GM19043 (cell line): ENCODE data around the gene ERMN.
A peak's percentile ranks its signal among the peaks of the same experiment; 100 is the strongest.

Experiments used
- ATAC-seq: cut with Tn5 transposase; IDR thresholded peaks from one replicate; pipeline ENCODE4 v1.9.1; 2021; ENCODE audit warnings: low read depth; ENCODE audit not compliant: unreplicated experiment

Gene ERMN

DNA sequence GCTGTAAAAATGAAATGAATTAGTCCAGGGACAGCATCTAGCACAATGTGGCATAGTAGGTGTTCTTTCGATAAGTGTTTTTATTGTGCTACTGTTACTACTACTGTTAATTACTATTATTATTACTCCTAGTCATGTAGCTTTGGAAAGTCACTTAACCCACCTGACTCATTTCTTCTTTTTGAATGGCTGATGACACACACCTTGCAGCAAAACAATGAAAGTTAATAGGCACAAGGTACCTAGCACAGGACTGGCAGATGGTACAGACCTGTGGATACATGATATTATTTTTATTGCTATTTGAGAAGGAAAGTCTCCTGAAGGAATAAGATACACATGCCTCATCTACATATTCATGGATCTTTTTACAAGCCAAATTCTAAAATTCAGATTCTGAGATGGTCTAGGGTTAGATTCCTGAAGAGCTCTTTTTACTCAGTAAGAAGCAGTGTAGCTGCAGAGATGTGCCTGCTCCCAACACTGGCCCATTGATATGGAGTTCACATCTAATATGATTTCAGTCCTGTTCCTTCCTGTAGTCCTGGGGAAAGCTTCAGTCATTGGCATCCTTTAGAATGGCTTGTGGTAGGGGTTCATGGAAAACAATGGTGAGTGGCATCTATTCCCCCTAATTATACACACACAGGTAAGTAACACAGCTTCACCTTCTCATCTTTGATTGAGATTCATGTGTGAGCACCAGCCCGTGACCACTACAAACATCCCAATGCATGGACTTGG, 7.9 kb upstream of the ERMN start:
- no peak for ATAC-seq

DNA sequence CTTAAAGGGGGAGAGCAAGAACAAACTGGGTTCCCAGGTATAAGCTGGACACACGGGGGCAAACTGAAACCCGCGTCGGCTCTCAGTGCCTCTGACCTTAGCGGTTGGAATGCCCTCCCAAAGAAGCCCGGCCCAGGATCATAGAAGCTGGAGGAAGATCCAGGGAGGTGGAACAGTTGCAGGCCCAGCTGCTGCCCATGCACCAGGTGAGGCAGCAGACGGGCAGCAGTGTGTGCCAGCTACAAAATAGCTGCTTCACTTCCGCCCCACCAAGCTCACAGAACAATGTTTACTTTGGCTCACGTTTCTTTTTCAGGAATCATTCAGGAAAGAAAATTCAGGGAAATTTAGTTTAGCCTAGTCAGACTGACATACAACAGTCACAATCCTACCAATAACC, 3.9 kb upstream of the ERMN start:
- no peak for ATAC-seq

DNA sequence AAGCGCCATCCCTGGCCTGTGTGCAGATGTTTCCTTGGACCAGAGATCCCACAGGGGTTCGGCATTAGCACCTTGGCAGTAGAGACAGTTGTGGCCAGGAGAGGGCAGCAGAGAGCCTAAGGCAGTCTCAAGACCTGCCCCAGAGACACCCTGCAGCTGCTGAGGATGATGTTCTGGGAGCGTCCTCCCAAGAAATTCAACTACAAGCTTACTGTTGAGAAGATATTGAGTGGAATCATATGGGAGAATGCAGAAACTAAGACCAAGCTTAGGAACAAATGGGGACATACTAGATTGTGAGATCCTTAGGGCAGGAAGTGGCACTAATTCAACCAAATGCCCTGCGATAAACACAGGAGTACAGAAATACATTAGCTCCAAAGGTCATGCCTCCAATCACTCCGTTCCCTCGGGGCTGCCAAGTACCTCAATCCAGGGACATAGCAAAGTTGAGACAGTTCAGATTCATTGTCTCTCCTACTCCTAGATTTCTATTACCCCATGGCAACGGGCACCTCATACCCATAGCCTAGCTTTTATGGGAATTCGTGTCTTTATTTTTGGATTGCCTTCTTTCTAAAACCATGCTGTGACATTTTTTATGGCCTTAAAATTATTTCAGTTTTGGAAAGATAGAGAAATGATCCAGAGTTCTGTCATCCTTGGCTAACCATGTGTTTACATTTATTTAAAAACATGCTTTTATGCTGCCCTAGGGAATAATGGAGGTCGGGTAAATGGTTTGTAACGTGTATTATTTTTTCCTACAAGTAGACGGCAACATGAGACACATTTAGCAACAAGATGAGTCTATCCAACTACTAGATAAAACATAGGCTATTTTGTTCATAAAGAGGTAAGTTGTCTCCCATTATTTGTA, 2.2 kb upstream of the ERMN start:
- ATAC-seq, result peak; percentile 97

DNA sequence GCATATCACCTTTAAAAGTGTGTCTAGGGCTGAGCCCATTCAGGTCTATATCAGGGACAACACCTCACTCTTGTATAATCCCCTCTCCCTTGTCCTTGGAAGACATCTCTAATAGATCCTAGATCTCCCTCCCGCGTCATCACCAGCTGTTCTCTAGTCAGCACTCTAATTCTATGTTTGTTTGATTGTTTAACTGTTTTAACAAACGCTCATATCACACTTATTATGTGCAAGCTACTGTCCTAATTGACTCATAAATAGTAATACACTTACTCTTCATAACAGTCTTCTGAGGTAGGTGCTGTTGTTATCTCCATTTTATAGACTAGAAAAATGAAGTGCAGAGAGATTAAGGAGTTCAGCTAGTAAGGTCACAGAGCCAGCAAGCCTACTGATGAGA, 1.6 kb upstream of the ERMN start:
- peak; percentile 6 for ATAC-seq

DNA sequence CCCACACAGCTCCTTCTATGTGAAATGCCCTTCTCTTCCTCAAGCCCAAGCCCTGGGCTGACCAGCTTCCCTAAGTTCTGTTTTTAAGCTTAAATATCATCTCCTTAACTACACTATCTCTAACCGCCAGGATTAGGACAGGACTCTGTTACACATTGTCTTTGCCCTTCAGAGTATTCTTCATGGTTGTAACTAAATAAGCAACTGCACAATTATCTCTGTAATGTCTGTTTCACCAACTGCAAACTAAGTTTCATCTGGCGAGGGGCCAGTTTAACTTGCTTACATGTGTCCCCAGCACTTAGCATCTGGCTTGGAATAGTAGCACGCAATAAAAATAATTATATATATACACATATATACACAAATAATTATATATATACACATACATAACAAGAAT, 1.1 kb upstream of the ERMN start:
- ATAC-seq, result no peak

DNA sequence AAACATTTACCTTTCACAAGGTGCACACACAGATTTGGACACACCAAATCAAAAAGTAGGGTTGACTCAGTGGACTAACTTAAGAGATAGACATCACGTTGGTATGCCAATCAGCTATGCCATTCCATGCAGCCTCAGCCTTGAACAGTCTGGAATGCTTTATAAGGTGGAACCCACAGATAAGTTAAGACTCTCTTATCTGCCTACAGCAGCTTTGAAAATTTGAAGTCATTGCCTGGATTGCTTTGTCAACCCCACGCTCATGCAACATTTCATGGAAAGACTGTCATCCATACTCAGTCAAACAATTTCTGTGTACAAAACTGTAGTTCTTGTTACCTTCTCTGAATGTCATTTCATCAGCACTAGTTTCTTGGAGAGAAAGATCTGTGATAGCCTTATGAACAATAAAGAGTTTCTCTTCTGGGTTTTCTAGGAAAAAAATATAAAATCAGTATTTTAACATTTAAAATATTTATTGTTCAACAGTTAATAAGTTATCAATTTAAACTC, 1.2 kb downstream of the ERMN start:
- no peak for ATAC-seq

DNA sequence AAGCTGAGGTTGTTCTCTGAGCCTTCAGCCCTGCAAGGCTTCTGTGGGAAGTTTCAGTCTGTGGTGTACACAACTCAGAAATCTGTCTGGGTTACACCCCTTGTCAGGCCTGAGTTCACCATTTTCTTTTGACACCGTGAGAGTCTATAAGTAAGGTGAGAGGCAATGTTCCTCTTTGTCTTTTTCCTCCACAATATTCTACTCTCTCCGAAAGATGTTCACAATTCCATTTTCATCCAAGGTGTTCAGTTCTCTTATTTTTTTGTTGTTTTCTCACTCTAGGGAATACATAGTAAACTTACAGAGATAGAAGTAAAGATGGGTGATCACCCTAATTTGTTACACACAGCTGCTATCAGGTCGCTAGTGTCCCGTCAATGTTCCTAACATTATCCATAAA, 3.2 kb downstream of the ERMN start:
- ATAC-seq, result no peak

DNA sequence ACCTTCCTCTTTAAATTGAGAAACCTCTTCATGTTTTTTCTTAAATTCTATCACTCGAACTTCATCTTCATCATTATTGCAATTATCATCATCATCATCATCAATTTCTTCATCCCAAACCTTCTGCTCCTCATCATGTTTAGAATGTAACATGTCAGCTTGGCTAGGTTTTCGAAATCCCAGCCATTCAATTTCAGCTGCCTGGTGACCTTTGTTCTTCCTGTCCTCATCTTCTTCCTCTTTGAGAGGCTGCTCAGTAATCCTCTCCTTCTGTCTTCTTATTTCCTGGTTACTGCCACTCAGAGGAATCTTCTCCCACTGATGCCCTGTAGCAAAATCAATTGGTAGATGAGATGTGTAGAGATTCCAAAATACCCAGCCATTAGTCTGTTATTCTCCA, 4.2 kb downstream of the ERMN start:
- ATAC-seq, result no peak

DNA sequence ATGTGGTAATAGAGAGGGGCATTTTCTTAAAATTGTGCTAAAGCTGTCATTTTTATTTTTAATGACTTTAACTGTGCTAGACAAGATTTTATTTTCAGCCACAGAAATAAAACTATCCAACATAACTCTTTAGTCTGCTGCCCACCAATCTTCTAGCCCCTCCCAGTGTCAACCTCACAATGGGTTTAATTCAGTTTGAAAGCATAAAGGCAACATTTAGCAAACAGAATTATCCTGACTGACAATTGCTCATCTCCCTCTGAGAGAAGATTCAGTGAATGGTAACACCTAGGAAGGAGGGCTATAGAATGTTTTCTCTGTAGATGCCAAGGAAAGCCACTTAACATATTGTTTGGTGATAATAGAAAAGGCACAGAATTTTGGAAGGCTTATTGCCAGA, 5.2 kb downstream of the ERMN start:
- no peak for ATAC-seq

DNA sequence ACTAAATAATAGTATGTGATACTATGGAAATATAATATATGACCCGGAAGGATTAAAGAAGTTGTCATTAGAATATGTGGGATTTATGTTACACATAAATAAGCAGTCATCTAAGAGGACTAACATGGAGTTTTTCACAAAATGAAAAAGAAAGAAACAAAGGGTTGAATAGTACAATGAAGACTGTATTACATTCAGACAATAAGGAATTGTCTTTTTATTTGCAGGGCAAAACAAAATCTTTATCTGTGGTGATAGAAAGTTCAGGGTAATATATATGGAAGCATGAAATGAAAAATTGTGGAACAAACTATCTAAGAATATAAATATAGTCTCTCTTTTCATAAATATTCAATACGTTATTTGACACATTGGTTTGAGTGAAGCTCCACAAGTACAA, 5.8 kb downstream of the ERMN start:
- ATAC-seq, result no peak

DNA sequence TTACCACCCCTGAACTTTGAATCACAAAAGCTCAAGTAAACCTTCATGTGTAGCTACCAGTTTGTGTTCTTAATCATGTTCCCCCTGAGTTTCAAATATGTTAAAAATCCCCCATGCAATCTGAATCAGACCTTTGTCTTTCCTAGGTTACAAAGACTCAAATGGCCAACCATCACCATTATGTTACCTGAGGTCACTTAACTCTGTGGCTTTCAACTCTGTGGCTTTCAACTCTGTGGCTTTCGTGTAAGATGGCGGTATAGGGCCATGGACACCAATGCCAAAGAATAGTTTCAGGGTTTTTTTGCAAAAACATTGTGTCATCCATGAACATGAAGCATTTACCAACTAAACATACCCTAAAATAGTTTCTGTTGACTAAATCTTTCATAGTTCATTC, 6.7 kb downstream of the ERMN start:
- no peak for ATAC-seq

DNA sequence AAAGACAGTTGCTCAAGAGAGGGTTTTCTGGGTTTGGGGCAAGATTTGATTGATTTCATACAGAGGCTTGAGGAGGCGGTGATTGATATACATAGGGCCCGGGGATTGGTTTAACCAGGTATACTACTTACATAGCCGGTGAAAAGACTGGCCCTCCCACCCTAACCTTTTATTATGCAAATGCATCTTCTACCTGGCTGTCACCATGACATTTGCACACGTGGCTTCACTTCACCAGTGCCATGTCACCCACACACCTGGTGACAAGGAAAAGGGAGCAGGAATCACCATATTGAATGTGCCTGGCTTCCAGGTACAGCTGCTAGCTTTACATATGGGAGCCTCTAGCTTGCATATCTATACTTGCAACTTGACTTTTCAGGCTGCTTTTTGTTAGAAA, 9.7 kb downstream of the ERMN start:
- no peak for ATAC-seq

DNA sequence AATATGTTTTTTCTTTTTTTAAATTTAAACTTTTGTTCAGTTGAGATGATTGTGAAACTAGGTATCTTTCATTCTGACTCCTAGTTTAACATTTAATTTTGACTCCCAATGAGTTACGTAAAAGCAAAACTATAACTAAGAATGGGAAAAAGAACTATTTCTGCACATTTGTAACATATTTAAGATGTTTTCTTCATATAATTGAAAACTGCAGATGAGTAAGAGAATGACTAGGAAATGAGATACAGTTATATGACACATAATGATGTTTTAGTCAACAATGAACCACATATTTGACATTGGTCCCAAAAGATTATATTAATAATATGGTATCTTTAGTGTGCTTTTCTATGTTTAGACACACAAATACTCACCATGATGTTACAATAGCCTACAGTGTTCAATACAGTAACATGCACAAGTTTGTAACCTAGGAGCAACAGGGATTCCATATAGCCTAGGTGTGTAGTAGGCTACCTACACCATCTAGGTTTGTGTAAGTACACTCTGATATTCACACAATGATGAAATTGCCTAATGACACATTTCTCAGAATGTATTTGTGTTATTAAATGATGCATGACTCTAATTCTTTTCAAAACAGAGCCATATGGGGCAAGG, 12.6 kb downstream of the ERMN start:
- no peak for ATAC-seq

DNA sequence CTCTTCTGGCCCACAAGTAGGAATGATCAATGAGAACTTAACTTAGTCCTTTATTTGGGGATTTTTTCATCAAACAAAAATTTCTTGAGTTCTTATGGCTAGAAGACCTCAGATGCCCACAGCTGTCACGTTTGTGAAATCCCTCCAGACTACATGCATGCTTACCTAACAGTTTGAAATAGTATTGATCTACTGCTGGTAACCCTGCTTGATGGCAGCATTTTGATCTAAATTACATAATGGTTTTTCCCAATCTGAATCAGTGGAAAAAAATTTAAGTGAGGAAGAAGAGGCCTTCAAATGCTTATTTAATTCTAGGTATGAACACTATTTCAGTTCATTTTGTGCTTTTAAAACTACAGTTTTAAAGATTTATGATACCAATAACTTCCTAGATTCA, 13.9 kb downstream of the ERMN start:
- ATAC-seq, result no peak

DNA sequence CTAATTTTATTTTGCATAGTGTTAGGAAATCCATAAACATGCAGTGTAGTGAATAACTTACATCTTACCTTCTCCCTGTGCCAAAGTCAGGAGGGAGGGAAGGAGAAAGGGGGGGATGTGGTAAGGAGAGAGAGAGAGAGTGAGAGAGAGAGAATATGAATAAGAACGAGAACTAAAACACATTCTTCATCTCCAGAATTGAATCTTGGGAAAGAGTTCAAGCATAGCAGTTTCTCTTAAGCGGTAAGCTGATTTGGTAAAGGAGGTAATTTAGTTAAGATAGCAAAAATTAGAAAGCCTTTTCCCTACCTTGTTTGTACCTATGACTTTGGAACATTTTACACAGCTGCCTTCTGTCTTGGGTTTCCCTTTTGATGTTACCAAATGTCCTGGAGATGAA, 15.7 kb downstream of the ERMN start:
- ATAC-seq, result no peak

DNA sequence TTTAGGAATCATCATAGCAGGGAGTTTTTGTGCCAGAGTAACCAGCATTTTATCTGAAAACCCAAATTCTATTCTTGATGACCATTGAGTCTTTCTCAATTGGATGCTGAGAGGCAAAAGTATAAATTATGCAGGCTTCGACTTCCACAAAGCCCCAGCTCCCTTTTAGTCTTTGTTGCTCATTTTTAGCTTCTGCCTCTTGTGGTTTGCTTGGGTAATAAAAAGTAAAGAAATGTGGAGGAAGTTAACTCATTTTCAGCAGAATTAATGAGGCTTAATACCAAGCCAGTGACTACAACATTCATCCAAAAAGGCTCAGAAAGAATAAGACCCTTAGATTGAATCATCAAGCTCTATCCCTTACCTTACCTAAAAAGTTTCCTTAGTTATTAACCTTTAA, 18.6 kb downstream of the ERMN start:
- ATAC-seq, result no peak

DNA sequence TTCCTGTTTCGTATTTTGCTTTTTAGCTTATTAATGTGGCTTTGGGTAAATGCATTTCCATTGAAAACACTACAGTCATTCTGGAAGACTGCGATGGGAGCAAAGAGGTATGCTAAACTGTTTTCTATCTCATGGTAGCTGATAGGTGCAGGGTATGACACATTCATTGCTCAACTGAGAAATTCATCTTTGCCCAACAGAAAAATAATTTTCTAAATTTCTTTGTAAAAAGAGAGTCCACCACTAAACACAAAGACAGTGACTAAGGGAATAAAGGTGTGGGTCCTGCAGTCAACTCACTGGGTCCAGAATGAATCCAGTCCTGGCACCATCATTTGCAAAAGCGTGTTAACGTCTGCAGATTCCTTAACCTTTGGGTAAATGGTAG, 19.9 kb downstream of the ERMN start:
- no peak for ATAC-seq

DNA sequence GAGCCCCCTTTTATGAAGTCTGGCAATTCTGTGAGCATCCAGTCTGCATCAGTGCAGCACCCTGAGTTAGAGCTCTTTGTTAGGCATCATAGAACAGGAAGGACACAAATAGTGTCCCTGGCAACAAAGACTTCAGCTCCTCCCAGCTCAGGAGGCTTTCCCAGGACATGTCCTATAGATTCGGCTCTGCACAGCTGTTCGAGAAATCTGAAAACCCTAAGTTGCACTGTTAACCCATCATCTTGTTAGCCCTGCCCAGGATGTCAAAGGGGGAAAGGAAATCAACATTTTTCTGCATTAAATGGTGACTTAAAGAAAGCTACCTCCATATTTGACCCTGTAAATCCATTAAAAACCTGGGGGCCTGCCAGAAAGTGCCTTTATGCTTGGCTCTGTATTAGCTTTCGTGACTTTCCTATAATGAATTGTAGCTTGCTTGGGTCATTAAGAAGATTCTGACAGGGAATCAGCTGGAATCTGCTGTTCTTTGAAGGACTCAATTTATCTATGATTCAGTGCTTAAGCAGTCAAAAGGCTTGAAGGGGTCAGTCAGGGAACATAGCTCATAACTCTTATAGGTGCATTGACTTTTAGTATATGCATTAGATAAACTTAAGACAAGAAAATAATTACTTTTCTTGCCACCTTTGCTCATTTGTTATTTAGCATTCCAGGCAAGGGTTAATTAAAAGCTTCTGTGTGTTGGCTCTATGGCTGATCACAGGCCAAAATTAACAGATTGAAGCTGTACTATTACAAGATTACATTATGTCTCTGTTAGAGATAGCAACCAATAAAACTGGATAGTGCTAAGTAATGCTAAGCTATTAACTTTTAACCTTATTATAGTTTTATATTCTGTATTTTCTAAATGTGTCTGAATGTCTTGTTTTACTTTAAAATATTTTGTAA, 20.6 kb downstream of the ERMN start:
- ATAC-seq, result no peak

DNA sequence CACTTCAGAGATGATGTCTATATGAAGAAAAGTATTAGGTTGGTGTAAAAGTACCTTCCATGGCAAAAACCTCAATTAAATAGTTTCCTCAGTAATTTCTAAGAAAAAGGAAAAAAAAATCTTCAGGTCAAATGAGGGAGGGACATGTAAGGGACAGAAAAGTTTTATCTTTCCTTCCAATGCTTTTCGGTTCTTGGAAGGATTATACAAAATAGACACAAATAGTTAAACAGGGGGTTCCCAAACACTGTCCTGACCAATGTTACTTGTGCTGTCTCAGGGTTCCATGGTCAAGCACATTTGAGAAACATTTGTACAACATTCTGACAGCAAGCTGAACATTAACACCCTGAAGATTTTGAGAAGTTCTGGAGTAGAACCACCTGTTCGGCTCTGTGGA, 22.0 kb downstream of the ERMN start:
- no peak for ATAC-seq

DNA sequence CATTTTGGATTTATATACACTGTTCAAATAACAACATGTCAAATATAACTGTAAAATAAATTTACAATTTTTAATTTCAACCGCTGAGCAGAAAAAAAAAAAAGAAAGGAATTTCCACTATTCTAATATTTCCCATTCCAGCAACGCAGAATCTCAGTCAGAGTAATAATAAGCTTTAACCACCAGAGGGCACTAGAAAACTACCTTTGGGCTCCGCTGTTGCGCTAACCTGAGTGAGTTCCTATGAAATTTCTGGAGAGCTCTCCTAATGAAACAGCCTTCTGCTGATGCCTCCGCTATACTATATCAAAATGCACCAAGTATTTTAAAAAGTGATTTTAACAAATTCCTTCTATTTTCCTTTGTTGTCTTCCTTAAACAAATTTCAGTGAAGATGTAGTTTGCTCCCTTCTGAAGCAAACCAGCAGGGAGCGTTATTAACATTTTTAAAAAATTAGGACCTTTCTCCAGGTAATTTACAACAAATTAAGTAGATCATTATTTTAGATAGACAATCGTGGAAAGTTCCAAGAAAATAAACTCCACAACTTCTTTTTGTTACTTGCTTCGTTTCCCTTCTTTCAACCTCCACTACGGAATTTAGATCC, 23.0 kb downstream of the ERMN start:
- peak; percentile 71 for ATAC-seq
